Ascending aorta (tissue), 2 donors: ENCODE results near the gene KIF16B. TPM values are rescaled to one million over a fixed set of nuclear protein-coding genes. Genes with fewer than 3 reads are reported as not detected.

Experiments used
- DNase-seq, 2 donors: peaks; one replicate each; pipeline ENCODE4 v3.0.0-alpha.2; 2019; ENCODE audit warnings: low spot score in 2 of 2
- H3K27ac ChIP-seq, 2 donors: fragments of 200-600 bp; sonication (generic); one replicate each; pipeline ENCODE4 v1.5.1; 2016 to 2017; ENCODE audit warnings: mild to moderate bottlenecking in 1 of 2
- H3K27me3 ChIP-seq: fragments of 200-600 bp; sonication (generic); one replicate; pipeline ENCODE4 v1.5.1; 2017
- H3K36me3 ChIP-seq, 2 donors: fragments of 200-600 bp; sonication (generic); one replicate each; pipeline ENCODE4 v1.5.1; 2016
- H3K4me1 ChIP-seq, 2 donors: fragments of 200-600 bp; sonication (generic); one replicate each; pipeline ENCODE4 v1.5.1; 2016 to 2017; ENCODE audit warnings: mild to moderate bottlenecking in 1 of 2
- H3K4me3 ChIP-seq, 2 donors: fragments of 200-600 bp; sonication (generic); one replicate each; pipeline ENCODE4 v1.5.1; 2016 to 2017; ENCODE audit warnings: mild to moderate bottlenecking in 1 of 2
- H3K9me3 ChIP-seq, 2 donors: fragments of 200-600 bp; sonication (generic); one replicate each; pipeline ENCODE4 v1.5.1; 2016
- intact Hi-C: fragments of 100-400 bp; cut with DNase I; formaldehyde crosslinking; loops from one replicate; pipeline ENCODE4 v1.15.1; 2023
- total RNA-seq: library from RNA; depleted of rRNA; stranded (reverse); fragments of >200 nt; gene quantifications from one replicate; pipeline ENCODE4 v1.1.0, GENCODE V29; 2016
- TF ChIP-seq, protein P1 (sequence below), 3 experiments: fragments of 200-600 bp in 2 of 3; fragments of 450-650 bp in 1 of 3; sonication (generic) in 2 of 3; IDR thresholded peaks; one replicate each; pipeline ENCODE4 v1.5.1; 2016 to 2019; ENCODE audit warnings: antibody characterized with exemption in 3 of 3, mild to moderate bottlenecking in 1 of 3, moderate library complexity in 1 of 3

KIF16B gene
- total RNA-seq, 1 donor from 2014 or later: 6.3 TPM

GRCh38 chr20:16455324-16455723 is 117.9 kb downstream of the KIF16B start:
- H3K27me3 ChIP-seq: no peaks in the 10 kb centered on the region
- no peaks in the 10 kb centered on the region for H3K9me3 ChIP-seq
- TF ChIP-seq, protein P1, sequence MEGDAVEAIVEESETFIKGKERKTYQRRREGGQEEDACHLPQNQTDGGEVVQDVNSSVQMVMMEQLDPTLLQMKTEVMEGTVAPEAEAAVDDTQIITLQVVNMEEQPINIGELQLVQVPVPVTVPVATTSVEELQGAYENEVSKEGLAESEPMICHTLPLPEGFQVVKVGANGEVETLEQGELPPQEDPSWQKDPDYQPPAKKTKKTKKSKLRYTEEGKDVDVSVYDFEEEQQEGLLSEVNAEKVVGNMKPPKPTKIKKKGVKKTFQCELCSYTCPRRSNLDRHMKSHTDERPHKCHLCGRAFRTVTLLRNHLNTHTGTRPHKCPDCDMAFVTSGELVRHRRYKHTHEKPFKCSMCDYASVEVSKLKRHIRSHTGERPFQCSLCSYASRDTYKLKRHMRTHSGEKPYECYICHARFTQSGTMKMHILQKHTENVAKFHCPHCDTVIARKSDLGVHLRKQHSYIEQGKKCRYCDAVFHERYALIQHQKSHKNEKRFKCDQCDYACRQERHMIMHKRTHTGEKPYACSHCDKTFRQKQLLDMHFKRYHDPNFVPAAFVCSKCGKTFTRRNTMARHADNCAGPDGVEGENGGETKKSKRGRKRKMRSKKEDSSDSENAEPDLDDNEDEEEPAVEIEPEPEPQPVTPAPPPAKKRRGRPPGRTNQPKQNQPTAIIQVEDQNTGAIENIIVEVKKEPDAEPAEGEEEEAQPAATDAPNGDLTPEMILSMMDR (IDR thresholded peaks at IDR 0.05): no peak
- no peaks in the 10 kb centered on the region for H3K36me3 ChIP-seq
- intact Hi-C loops: no loop called here
- H3K27ac ChIP-seq: no peak overlapping the region
- peaks cover 0 to 5% of the 10 kb centered on the region in 2 donors for H3K4me1 ChIP-seq
- no peak for DNase-seq
- no peak overlapping the region for H3K4me3 ChIP-seq

- Histone ChIP-seq H3K36me3 (no peaks in the 10 kb centered on the region), H3K27me3 (no peaks in the 10 kb centered on the region), H3K27ac (no peak overlapping the region), H3K4me3 (no peak overlapping the region), H3K4me1 (no peaks in the 10 kb centered on the region), H3K9me3 (no peaks in the 10 kb centered on the region)
- DNase-seq: no peak
- TF ChIP-seq, protein P1 (IDR thresholded peaks at IDR 0.05): no peak
- intact Hi-C loops: no loop called here
These were observed 121.3 kb downstream of the KIF16B start for GRCh38 chr20:16451982-16452381.

- Histone ChIP-seq H3K9me3 (no peaks in the 10 kb centered on the region), H3K36me3 (no peaks in the 10 kb centered on the region), H3K27me3 (no peaks in the 10 kb centered on the region), H3K4me1 (no peaks in the 10 kb centered on the region), H3K4me3 (no peak overlapping the region), H3K27ac (no peak overlapping the region)
- TF ChIP-seq, protein P1 (IDR thresholded peaks at IDR 0.05): no peak
- intact Hi-C loops: no loop called here
- DNase-seq: no peak
These were observed 122.2 kb downstream of the KIF16B start for GRCh38 chr20:16451001-16451400.

DNA sequence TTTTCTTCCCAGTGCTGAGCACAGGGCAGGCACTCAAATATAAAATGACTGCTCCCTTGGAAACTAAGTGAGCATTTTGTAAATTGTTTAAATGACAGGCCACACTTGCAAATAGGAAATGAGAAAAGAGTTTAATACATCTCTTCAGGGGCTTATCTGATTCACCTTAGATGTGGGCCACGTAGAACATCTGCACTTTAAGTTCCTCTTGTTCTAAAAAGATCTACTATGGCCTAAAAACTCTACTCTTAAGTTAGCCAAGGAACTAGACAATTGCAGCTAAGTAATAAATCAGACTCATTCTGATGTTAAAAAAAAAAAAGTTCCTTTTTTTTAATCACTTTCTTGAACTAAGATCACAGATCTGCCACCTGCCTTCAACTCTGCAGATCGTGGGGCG is 126.3 kb downstream of the KIF16B start:
- Histone ChIP-seq H3K4me1 (no peaks in the 10 kb centered on the region), H3K36me3 (no peaks in the 10 kb centered on the region), H3K4me3 (no peak overlapping the region), H3K27me3 (no peaks in the 10 kb centered on the region), H3K27ac (no peak overlapping the region), H3K9me3 (no peaks in the 10 kb centered on the region)
- DNase-seq: no peak
- intact Hi-C loops: no loop called here
- TF ChIP-seq, protein P1 (IDR thresholded peaks at IDR 0.05): no peak

DNA sequence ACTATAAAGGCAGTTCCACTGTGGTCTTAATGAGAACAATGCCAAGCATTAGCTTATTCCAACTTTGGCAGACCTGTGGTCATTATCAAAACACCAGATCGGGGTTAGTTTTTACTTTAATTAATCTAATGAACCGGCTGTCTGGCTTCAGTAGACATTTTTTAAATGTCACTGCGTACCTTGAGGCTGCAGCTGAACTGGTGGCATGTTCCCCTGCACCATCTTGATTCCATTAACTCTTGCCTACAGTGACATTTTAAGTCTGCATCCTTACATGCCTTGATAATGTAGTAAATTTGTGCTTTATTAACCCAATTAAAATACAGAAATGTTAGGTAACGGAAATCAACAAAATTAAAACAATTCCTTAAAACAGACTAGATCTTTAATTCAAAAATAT is 127.0 kb downstream of the KIF16B start:
- TF ChIP-seq, protein P1 (IDR thresholded peaks at IDR 0.05): no peak
- no peaks in the 10 kb centered on the region for H3K27me3 ChIP-seq
- H3K36me3 ChIP-seq: no peaks in the 10 kb centered on the region
- no peaks in the 10 kb centered on the region for H3K9me3 ChIP-seq
- H3K4me3 ChIP-seq: no peak overlapping the region
- no peak for DNase-seq
- no peak overlapping the region for H3K27ac ChIP-seq
- intact Hi-C loops: no loop called here
- no peaks in the 10 kb centered on the region for H3K4me1 ChIP-seq

- Histone ChIP-seq H3K4me3 (no peak overlapping the region), H3K4me1 (no peaks in the 10 kb centered on the region), H3K27ac (no peak overlapping the region), H3K36me3 (no peaks in the 10 kb centered on the region), H3K27me3 (no peaks in the 10 kb centered on the region), H3K9me3 (no peaks in the 10 kb centered on the region)
- intact Hi-C loops: no loop called here
- TF ChIP-seq, protein P1 (IDR thresholded peaks at IDR 0.05): no peak
- no peak for DNase-seq
These were observed 127.8 kb downstream of the KIF16B start for GRCh38 chr20:16445482-16445881.
